Stimulated activated naive CD8-positive, alpha-beta T cell treated with anti-CD3 and anti-CD28 coated beads, Interleukin-15, Interleukin-2, amounts not matched to agents 100 U/mL and 50 U/mL, for 24 hours (primary cell): Measurements from ENCODE around the gene SEMA7A.
"Not testable (repeated sequence)": the region's sequence is repeated elsewhere in the genome, so short reads cannot be mapped to it uniquely, and the experiment has no call there.

ENCODE experiments used
- ATAC-seq: fragments of 150-1000 bp; cut with Tn5 transposase; one replicate; pipeline ENCODE4 v1.10.0; 2021
- DNase-seq: peaks from one replicate; pipeline ENCODE4 v3.0.0; 2021

SEMA7A gene, protein sequence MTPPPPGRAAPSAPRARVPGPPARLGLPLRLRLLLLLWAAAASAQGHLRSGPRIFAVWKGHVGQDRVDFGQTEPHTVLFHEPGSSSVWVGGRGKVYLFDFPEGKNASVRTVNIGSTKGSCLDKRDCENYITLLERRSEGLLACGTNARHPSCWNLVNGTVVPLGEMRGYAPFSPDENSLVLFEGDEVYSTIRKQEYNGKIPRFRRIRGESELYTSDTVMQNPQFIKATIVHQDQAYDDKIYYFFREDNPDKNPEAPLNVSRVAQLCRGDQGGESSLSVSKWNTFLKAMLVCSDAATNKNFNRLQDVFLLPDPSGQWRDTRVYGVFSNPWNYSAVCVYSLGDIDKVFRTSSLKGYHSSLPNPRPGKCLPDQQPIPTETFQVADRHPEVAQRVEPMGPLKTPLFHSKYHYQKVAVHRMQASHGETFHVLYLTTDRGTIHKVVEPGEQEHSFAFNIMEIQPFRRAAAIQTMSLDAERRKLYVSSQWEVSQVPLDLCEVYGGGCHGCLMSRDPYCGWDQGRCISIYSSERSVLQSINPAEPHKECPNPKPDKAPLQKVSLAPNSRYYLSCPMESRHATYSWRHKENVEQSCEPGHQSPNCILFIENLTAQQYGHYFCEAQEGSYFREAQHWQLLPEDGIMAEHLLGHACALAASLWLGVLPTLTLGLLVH

DNA sequence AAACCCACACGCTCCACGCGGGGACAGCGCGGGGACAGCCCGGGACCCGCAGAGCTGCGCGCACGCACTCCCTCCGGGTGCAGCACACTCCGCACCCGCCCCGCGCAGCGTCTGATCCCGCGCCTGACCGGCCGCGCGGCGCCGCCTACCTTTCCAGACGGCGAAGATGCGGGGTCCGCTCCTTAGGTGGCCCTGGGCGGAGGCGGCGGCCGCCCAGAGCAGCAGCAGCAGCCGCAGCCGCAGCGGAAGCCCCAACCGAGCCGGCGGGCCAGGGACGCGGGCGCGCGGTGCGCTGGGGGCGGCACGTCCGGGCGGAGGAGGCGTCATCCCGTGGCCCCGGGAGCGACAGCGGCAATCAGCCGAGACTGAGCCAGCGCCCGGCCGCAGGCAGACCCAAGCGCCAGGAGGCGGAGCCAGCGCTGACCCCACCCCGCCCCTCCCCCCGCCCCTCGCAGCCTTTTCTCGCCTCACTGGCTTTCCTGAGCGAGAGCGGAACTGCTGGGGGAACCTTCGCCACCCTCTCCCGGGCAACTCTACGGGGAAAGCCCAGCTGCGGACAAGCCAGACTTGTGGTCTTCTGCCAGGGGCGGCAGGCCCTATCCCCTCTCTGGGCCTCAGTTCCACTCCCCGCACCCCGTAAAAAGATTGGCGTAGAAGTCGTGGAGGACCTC, at the start of gene SEMA7A:
Gene SEMA7A, minus strand, starts transcription at position 367 of the 671 bp plus-strand sequence. Its CDS starts 40 bp downstream, at position 327.
- ATAC-seq (peak; percentile 80), DNase-seq (peak; percentile 89)

GRCh38 chr15:74482661-74483060, 48.9 kb upstream of the SEMA7A start:
- ATAC-seq = no peak

GRCh38 chr15:74480364-74480763, 46.6 kb upstream of the SEMA7A start:
- not testable (repeated sequence) for ATAC-seq, DNase-seq

More at GRCh38 chr15:74482661-74483060, 48.9 kb upstream of the SEMA7A start:
- no peak for DNase-seq

DNA sequence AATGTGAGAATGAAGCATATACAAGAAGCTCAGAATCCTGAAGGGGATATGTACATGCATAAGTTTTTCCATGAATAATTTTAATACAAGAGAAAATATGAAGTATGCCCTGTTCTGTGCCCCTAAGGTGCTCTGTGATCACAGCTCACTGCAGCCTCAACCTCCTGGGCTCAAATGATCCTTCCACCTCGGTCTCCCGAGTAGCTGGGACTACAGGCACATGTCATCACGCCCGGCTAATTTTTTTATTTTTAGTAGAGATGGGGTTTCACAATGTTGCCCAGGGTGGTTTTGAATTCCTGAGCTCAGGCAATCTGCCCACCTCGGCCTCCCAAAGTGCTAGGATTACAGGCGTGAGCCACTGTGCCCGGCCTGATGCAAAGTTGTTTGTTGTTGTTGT, 37.9 kb upstream of the SEMA7A start:
- DNase-seq, ATAC-seq: not testable (repeated sequence)

GRCh38 chr15:74470631-74471395, 37.1 kb upstream of the SEMA7A start:
- no peak for DNase-seq
- no peak for ATAC-seq

GRCh38 chr15:74468341-74469032, 34.7 kb upstream of the SEMA7A start:
- DNase-seq = no peak
- no peak for ATAC-seq

DNA sequence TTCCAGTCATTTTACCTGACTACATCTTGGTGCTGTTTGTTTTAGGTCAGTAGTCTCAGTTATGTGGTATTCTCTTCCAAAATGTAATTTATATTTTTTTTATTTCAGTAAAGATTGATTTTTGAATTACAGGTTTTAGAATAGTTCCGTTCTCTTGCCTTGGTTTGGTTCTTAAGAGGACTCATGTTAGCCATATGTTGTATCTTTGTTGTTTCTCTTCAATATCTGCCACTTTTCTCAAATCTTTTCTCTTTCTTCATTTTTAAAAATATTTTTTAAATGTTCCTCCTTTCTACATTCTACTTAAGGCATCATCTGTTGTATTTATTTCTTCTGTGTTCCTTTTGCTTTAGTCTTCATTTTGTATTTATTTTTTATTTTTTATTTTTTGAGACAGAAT, 32.8 kb upstream of the SEMA7A start:
- DNase-seq (no peak), ATAC-seq (no peak)

DNA sequence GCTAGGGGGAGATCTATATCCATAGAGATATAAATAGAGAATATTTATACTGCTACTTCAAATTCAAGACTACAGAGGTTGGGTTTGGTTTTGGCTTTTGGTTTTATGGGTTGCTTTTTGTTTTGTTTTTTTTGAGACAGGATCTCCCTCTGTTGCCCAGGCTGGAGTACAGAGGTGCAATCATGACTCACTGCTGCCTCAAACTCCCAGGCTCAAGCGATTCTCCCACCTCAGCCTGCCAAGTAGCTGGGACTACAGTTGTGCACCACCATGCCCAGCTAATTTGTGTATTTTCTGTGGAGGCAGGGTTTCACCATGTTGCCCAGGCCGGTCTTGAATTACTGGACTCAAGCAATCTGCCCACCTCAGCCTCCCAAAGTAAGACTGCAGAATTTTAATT, 31.1 kb upstream of the SEMA7A start:
- ATAC-seq (no peak), DNase-seq (no peak)

- ATAC-seq (no peak), DNase-seq (no peak)
Observed at GRCh38 chr15:74464216-74464615, 30.5 kb upstream of the SEMA7A start.

DNA sequence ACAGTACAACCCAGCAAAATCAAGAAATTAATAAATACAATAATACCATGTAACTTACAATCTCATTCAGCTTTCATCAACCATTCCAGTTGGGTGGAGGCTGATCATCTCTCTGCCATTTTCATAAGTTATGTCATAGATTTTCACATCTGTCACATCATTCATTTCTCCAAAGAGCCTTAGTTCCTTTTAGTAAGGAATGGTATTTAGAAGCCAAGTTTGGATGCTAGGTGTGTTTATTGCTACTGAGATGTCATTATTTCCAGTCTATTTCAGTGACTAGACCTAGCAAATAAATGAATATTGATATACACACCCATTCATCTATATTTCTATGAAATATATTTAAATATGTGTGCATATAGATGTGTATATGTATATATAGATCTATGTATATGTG, 29.9 kb upstream of the SEMA7A start:
- DNase-seq (no peak), ATAC-seq (no peak)

GRCh38 chr15:74461847-74462511, 28.2 kb upstream of the SEMA7A start:
- ATAC-seq (no peak), DNase-seq (no peak)

DNA sequence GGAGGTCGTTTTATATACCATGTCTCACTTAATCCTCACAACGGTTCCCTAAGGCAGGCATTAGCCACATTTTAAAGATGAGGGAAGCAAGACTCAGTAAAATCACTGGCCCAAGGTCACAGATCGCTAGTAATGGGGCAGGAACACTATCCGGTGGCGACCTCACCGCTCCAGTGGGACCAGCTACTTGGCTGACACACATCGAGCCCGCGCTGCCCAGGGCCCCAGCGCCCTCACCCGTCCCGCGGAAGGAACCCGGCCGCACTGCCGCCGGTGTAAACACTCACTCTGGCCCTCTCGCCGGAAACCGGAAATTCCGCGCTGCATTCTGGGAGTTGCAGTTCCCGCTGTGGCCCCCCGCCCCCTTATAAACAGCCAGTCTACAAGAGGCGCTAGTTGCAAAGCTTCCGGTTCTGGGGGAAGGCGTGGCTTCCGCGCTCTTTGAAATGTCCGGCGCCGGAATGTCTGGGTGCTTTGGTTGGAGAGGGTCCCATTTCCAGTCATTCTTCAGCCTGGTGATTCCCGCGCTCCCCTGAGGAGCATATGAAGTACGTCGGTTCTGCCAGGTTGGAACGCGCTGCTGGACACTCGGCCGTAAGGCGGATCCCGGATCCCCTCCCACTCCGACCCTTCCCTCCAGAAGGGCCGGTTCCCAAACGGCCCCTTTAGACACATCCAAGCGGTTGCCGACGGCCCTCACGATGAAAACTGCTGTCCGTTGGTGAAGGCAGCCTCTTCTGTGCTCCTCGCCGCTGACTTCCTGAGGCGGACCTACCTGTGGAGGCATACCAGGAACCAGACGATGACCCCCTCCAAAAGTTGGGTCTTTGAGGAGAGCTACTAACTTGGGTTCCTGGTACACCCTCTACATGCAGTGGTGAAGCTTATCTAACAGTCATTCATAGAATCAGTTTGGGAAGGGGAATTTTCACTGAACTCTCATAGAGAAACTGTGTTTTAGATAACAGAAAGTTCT, 27.4 kb upstream of the SEMA7A start, which contains the start of gene UBL7:
Gene UBL7, minus strand, starts transcription at position 290 of the 976 bp plus-strand sequence. CDS start 2,293 bp downstream, outside the sequence.
- ATAC-seq (peak; percentile 99), DNase-seq (peak; percentile 98)

GRCh38 chr15:74460298-74460697, 26.5 kb upstream of the SEMA7A start:
- ATAC-seq (no peak), DNase-seq (no peak)

DNA sequence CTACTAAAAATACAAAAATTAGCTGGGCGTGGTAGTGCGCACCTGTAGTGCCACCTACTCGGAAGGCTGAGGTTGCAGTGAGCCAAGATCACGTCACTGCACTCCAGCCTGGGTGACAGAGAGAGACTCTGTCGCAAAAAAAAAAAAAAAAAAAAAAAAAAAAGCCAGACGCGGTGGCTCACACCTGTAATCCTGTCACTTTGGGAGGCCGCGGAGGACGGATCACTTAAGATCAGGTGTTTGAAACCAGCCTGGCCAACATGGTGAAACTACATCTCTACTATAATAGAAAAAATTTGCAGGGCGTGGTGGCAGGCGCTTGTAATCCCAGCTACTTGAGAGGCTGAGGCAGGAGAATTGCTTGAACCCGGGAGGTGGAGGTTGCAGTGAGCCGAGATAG, 26.0 kb upstream of the SEMA7A start:
- not testable (repeated sequence) for ATAC-seq, DNase-seq

- no peak for ATAC-seq
- no peak for DNase-seq
Observed at GRCh38 chr15:74458473-74458872, 24.7 kb upstream of the SEMA7A start.

- ATAC-seq, DNase-seq: not testable (repeated sequence)
Observed at GRCh38 chr15:74457036-74457435, 23.3 kb upstream of the SEMA7A start.

- no peak for ATAC-seq
Observed at GRCh38 chr15:74454764-74455500, 21.2 kb upstream of the SEMA7A start.

GRCh38 chr15:74453925-74454763, 20.4 kb upstream of the SEMA7A start:
- ATAC-seq (peak; percentile 80), DNase-seq (no peak)

More at GRCh38 chr15:74454764-74455500, 21.2 kb upstream of the SEMA7A start:
- DNase-seq = no peak
